ENCODE data around the gene RERE.

- TF ChIP-seq, protein P1, sequence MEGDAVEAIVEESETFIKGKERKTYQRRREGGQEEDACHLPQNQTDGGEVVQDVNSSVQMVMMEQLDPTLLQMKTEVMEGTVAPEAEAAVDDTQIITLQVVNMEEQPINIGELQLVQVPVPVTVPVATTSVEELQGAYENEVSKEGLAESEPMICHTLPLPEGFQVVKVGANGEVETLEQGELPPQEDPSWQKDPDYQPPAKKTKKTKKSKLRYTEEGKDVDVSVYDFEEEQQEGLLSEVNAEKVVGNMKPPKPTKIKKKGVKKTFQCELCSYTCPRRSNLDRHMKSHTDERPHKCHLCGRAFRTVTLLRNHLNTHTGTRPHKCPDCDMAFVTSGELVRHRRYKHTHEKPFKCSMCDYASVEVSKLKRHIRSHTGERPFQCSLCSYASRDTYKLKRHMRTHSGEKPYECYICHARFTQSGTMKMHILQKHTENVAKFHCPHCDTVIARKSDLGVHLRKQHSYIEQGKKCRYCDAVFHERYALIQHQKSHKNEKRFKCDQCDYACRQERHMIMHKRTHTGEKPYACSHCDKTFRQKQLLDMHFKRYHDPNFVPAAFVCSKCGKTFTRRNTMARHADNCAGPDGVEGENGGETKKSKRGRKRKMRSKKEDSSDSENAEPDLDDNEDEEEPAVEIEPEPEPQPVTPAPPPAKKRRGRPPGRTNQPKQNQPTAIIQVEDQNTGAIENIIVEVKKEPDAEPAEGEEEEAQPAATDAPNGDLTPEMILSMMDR (IDR thresholded peaks at IDR 0.05; ENCODE audit: low read depth, low read length, poor library complexity, severe bottlenecking) = no peak
- TF ChIP-seq EZH2phosphoT487 (IDR thresholded peaks at IDR 0.05; ENCODE audit: borderline replicate concordance, low read length) = no peak
Observed at GRCh38 chr1:8430476-8430875, 387.0 kb downstream of the RERE start.
